GM19438 (cell line): ENCODE results near the gene FXN.

Source experiments
- ATAC-seq: cut with Tn5 transposase; IDR thresholded peaks from one replicate; pipeline ENCODE4 v1.9.1; 2021; ENCODE audit warnings: low read depth; ENCODE audit not compliant: unreplicated experiment

Gene FXN

GRCh38 chr9:69062195-69062594, 26.6 kb downstream of the FXN start:
- ATAC-seq, result no peak

- ATAC-seq, result no peak
Observed at GRCh38 chr9:69063839-69064238, 28.3 kb downstream of the FXN start.

GRCh38 chr9:69065660-69066059, 30.1 kb downstream of the FXN start:
- no peak for ATAC-seq

- ATAC-seq, result no peak
Observed at GRCh38 chr9:69066955-69067354, 31.4 kb downstream of the FXN start.

DNA sequence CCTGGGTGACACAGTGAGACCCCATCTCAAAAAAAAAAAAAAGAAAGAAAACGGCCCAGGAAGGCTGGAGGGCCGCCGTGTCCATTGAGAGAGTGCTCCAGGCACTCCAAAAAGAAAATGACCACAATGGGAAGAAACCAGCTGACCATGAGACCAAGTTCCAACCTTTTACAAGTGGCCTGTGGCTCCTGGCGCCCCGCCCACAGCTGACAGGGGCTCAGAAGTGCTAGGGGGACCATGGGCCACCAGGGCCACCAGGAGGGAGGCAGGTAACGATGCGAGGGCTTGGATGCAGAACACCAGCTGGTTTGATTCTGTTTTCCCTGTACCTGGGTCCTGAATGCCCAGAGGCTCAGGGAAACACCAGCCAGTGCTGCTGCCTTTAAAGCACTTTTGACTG, 34.6 kb downstream of the FXN start:
- no peak for ATAC-seq

DNA sequence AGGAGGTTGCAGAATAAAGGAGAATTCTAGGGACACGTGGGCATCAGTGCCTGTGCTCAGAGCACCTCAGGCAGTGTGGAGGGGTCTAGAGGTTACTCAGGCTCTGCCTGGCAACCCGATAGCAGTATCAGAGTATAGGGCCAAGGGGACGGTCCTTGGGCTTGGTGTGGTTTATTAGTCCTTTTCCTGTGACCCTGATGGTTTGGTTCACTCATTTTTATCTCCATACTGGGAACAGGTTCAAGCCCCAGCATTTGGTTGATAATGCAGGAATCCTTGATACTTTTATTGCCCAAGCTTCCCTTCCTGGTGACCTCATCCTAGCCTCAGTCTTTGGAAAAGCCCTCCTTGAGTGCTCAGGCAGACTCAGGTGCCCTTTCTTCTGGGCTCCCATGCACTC, 35.5 kb downstream of the FXN start:
- ATAC-seq, result no peak

DNA sequence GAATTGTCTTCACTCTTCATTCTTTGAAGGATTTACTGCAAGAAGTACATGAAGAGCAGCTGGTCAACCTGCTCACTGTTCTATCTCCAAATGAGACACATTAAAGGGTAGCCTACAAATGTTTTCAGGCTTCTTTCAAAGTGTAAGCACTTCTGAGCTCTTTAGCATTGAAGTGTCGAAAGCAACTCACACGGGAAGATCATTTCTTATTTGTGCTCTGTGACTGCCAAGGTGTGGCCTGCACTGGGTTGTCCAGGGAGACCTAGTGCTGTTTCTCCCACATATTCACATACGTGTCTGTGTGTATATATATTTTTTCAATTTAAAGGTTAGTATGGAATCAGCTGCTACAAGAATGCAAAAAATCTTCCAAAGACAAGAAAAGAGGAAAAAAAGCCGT, 37.6 kb downstream of the FXN start:
- ATAC-seq, result no peak

- no peak for ATAC-seq
Observed at GRCh38 chr9:69074801-69075200, 39.2 kb downstream of the FXN start.

DNA sequence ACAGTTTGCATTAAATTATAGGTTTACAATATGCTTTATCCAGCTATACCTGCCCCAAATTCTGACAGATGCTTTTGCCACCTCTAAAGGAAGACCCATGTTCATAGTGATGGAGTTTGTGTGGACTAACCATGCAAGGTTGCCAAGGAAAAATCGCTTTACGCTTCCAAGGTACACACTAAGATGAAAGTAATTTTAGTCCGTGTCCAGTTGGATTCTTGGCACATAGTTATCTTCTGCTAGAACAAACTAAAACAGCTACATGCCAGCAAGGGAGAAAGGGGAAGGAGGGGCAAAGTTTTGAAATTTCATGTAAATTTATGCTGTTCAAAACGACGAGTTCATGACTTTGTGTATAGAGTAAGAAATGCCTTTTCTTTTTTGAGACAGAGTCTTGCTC, 41.0 kb downstream of the FXN start:
- no peak for ATAC-seq

GRCh38 chr9:69078069-69078468, 42.5 kb downstream of the FXN start:
- ATAC-seq, result no peak

DNA sequence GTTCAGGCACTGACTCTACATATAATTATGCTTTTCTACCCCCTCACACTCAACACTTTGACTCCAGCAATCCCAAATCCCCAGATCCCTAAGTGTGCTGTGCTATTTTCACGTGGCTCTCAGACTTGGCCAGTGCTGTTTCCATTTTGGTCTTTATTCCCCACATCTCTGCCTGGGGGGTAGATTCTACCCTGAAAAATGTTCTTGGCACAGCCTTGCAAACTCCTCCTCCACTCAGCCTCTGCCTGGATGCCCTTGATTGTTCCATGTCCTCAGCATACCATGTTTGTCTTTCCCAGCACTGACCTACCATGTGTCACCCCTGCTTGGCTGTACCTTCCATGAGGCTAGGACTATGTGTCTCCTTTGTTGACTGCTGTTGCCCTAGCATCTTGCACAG, 43.0 kb downstream of the FXN start:
- ATAC-seq, result no peak

DNA sequence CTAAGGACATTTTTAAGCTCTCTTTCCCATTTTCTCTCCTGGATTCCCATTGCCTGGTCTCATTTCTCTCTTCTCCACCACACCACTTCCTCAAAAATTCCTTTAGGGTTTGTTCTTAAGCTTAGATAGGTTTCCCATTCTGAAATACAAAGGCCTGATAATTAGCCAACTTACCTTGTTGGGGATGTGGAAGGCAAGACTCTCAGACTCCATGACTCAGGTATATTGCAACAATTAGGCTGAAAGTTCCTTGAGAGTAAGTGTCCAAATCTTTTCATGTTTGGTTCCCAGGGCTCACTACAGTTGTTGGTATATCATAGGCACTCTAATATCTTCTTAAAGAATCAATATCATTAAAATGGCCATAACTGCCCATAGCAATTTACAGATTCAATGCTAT, 43.6 kb downstream of the FXN start:
- ATAC-seq, result no peak

GRCh38 chr9:69081261-69081660, 45.7 kb downstream of the FXN start:
- no peak for ATAC-seq

DNA sequence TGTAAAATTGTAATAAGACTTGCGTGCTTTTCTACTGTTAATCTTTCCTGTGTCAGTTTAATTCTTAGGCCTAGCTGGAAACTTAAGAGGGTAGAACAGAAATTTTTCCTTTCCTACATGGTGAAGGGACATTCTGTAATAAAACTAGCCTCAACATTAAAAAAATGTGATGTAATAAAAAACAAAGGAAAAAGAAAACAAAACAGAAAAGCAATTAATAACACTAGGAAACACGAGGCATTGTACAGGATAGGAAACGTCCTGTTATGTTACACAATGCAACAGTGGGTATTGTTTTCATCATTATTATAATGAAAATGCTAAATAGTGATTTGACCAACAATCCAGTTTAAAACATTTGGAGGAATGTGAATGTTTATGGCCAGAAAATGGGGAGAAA, 47.8 kb downstream of the FXN start:
- ATAC-seq, result no peak

- no peak for ATAC-seq
Observed at GRCh38 chr9:69085569-69086283, 50.2 kb downstream of the FXN start.

DNA sequence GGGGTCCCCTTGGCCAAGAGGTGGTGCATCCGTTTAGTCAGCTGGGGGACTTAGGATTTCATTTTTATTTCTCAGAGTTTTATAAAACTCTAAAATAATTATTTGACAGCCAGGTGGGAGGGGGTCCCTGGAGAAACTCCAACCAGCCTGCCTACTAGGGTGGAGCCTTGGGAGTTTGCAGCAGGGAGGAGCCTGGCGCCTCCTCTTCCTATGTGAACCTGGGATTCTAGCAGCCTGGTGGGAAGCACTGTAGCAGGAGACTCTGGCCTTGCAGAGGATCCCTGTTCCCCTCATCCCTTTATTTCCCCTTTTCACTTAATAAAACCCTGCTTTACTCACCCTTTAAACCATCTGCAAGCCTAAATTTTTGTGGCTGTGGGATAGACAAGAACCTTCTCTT, 50.8 kb downstream of the FXN start:
- ATAC-seq, result no peak

- ATAC-seq, result no peak
Observed at GRCh38 chr9:69086769-69087168, 51.2 kb downstream of the FXN start.

GRCh38 chr9:69089082-69089481, 53.5 kb downstream of the FXN start:
- ATAC-seq, result no peak

GRCh38 chr9:69089491-69089890, 53.9 kb downstream of the FXN start:
- no peak for ATAC-seq

DNA sequence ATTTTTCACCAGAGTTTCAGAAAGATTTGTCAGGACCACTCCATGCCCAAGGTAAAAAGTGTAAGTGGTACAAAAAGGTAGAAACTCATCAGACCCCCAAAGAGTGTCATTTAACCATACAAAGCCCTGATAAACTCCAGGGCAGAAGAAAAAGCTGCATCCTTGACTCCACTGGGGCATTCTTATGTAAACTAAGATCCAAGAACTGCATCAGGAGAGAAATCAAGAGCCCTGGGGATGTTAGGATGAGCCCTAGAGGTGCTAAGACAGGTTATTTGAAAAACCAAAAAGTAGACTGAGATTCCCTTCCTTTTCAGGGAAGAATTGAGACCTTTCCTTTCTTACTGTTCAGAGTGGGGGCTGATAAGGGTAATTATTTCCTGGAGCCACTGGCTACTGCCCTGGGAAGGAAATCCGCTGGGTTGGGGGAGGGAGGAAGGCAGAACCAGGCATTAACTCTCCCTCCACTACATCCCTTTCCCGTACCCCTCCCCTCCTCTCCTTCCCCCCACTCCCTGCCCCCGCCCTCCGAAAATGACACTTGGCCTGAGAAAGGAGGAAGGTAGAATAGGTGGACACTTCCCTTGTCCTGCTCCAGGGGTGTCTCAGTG, 54.7 kb downstream of the FXN start:
- no peak for ATAC-seq

DNA sequence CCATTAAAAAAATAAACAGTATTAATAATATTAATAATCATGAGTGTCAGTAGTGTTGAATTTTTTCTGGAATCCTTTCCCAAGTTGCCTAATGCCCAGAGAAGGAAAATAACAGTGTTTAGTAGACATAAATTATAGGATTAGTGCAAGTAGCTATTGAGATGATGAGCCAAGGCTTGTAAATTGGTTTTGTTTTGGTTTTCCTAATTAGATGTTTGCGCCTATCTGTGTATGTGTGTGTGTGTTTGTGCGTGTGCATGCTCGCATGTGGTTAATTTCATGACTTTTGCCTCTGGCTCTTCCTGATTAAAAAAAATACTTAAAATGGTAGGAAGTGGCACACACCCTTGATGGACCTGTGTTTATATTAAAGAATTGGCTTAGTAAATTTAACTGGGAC, 55.4 kb downstream of the FXN start:
- ATAC-seq, result no peak

GRCh38 chr9:69093471-69094103, 58.0 kb downstream of the FXN start:
- ATAC-seq, result peak; percentile 71
